Urinary bladder (tissue), 4 donors: ENCODE results near the gene AFAP1. TPM values are rescaled to one million over a fixed set of nuclear protein-coding genes. Genes with fewer than 3 reads are reported as not detected.

ENCODE experiments used
- DNase-seq: peaks from one replicate; pipeline ENCODE4 v3.0.0-alpha.2; 2015; ENCODE audit errors: extremely low spot score
- H3K27ac ChIP-seq: one replicate; pipeline ENCODE4 v1.5.1; 2013; ENCODE audit warnings: low read depth, mild to moderate bottlenecking, moderate library complexity
- H3K36me3 ChIP-seq: one replicate; pipeline ENCODE4 v1.6.1; 2013; ENCODE audit warnings: mild to moderate bottlenecking, moderate library complexity; ENCODE audit not compliant: insufficient read depth
- H3K4me1 ChIP-seq: one replicate; pipeline ENCODE4 v1.6.1; 2013; ENCODE audit warnings: mild to moderate bottlenecking, moderate library complexity; ENCODE audit not compliant: insufficient read depth
- H3K4me3 ChIP-seq: one replicate; pipeline ENCODE4 v1.5.1; 2013; ENCODE audit warnings: low read depth, low read length
- WGBS: extraction: QIAGEN DNeasy Blood & Tissue Kit; methylation state at CpG from one replicate; pipeline ENCODE4 v1.1.7; 2013; 5-methylcytosine and 5-hydroxymethylcytosine counted together
- polyA plus RNA-seq: library from polyadenylated mRNA; stranded (reverse); fragments of 200-250 nt; gene quantifications from one replicate; pipeline ENCODE4 v1.2.3, GENCODE V29; 2013
- total RNA-seq: library from RNA; depleted of rRNA; stranded (reverse); fragments of >200 nt; gene quantifications from one replicate; pipeline ENCODE4 v1.2.3, GENCODE V29; 2014
- donor health status: healthy with polysubstance abuse.
- donor health status: healthy.

AFAP1 gene
- total and polyA plus RNA-seq, 2 donors: 27.8 to 41.8 TPM

DNA sequence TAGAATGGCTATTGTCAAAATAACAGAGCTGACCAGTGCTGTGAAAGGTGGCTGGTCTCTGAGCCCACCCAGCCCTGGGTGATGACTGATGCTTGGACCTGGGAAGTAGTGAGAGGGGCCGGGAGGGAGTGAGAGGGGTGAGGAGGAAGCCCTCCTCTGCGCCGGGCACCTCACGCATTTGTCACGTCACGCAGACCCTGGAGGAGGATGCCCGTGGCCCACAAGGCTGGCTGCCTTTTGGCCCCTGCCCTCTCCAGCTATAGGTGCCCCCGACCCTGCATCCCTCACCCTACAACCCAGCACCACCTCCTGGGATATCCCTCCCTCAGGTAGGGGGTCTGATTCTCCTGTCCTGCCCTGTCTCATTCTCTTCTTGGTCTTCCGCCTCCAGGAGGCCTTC, 207.4 kb downstream of the AFAP1 start:
- Histone ChIP-seq H3K27ac (no peak overlapping the region), H3K36me3 (no peaks in the 10 kb centered on the region), H3K4me1 (no peaks in the 10 kb centered on the region), H3K4me3 (no peak overlapping the region)
- 93% methylated on average over 9 of the region's 9 CpGs for WGBS
- no peak for DNase-seq

DNA sequence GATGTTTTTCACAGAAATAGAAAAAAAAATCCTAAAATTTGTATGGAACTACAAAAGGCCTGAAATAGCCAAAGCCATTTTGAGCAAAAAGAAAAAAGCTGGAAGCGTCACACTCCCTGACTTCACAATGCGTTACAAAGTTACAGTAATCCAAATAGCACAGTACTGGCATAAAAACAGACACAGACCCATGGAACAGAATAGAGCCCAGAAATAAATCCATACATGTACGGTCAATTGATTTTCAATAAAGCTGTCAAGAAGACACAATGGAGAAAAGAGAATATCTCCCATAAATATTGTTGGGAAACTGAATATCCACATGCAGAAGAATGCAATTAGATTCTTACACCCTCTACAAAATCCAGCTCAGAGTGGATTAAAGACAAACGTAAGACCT, 208.2 kb downstream of the AFAP1 start:
- H3K27ac ChIP-seq: no peak overlapping the region
- DNase-seq: no peak
- 90% methylated on average over 4 of the region's 4 CpGs for WGBS
- no peak overlapping the region for H3K4me3 ChIP-seq
- H3K4me1 ChIP-seq: no peaks in the 10 kb centered on the region
- no peaks in the 10 kb centered on the region for H3K36me3 ChIP-seq

DNA sequence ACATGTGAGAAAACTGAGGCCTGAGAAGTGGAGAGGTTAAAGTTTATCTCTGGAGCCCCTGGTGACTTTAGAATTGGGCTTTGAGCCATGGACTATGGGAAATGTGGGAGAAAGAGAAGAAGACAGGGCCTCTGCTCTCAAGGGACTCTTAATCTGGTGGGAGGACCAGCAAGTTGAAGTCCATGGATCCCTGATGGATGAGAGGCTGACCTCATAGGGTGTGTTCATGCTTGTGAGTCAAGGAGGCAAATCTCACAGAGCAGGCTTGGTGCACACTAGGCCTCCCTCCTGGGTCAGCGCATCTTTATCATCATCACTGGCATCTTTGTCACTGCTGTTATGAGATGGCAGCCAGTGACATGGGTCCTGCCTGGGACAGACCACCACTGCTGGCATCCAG, 211.9 kb downstream of the AFAP1 start:
- Histone ChIP-seq H3K4me1 (no peaks in the 10 kb centered on the region), H3K36me3 (no peaks in the 10 kb centered on the region), H3K4me3 (no peak overlapping the region), H3K27ac (no peak overlapping the region)
- 100% methylated on average over 1 of the region's 1 CpG for WGBS
- DNase-seq: no peak

DNA sequence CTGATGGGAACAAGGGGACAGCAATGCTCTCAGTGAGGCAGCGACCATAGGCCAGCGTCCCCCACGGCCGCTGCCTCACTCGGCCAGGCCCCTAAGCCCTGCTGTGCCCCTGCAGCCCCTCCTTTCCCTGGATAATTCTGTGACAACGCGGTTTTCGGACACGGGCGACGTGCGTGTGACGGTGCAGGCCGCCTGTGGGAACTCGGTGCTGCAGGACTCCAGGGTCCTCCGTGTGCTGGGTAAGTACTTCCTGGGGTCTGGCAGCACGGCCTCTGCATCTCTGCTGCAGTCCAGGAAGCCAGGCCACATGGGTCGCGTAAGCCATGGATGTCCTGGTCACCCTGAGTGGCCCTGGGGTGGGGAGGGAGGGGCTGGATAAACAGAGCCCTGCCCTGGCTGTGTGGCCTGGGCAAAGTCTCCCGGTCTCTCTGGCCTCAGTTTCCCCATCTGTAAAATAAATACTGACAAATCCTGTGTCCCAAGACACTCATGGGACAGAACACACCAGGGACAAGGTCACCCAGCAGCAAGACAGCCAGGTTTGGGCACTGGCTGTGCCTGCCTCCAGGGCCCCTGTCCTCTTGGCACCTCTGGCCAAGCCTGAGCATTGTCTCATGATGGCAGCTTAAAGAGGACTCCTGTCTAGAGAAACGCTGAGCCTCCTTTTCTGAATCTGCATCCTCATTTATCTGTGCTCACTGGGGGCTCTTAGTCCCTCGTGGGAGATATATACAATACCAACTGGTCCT, 212.8 kb downstream of the AFAP1 start:
- WGBS: 84% methylated on average over 22 of the region's 22 CpGs
- DNase-seq: no peak
- Histone ChIP-seq H3K4me3 (no peak overlapping the region), H3K27ac (no peak overlapping the region), H3K4me1 (no peaks in the 10 kb centered on the region), H3K36me3 (no peaks in the 10 kb centered on the region)

DNA sequence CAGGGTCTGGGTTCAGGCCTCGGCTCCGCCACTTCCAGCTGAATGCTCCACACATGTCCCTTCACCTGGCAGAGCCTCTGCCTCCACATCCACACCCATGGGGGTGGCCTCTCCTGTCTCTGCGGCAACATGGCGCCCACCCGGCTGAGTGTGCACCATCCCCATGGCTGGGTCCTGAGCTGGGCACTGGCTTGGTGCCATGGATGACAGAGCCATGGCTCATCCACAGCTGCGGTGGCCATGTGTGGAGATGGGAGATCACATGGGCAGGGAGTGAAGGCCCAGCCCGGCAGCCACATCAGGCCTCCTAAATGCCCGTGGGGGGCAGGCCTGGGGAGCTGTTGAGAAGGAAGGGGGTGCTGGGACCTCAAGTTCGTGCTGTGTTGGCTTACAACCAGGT, 213.7 kb downstream of the AFAP1 start:
- Histone ChIP-seq H3K4me3 (no peak overlapping the region), H3K36me3 (no peaks in the 10 kb centered on the region), H3K4me1 (no peaks in the 10 kb centered on the region), H3K27ac (no peak overlapping the region)
- WGBS: 91% methylated on average over 9 of the region's 9 CpGs
- DNase-seq: no peak

DNA sequence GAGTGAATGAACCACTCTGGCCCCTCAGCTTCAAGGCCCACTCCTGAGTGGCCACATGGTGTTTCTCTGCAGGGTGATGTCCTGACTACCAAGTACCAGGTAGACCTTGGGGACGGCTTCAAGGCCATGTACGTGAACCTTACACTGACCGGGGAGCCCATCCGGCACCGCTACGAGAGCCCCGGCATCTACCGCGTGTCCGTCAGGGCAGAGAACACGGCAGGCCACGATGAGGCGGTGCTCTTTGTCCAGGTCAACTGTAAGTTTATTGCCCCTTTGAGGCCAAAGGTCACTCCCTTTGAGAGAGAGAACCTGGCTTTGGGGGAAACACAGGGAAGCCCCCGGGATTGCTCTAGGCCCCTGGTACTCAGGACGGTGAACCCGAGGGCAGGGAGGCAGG, 216.0 kb downstream of the AFAP1 start:
- no peaks in the 10 kb centered on the region for H3K4me1 ChIP-seq
- no peak for DNase-seq

DNA sequence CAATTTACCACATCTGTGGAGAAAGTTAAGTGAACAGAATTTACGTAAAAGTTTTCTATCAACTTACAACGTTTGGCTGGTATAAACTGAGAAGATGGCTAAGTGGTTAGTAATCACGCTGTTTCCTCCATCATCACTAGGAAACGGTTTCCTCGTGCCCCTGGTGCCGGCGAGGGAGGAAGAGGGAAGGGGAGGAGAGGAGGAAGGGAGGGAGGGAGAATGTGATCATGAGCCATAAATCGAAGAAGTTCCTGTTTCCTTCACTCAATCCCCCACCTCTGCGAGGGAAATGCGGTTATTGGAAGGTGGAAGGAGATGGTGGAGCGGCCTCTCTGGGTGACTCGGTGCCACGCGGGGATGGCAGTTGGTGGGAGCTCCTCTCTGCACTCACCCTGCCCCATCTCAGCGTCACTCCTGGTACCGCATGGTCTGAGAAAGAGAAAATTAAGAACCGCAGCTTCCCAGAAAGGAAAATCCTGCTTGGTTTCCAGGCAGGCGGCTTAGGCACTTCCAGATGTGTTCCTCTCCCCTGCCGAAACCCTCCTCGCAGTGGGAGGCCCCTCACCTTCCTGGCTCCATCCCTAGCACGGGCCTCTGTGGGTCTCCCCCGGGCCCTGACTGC, 216.8 kb downstream of the AFAP1 start:
- no peaks in the 10 kb centered on the region for H3K36me3 ChIP-seq
- H3K4me1 ChIP-seq: no peaks in the 10 kb centered on the region
- 76% methylated on average over 22 of the region's 22 CpGs for WGBS
- no peak overlapping the region for H3K27ac ChIP-seq
- no peak overlapping the region for H3K4me3 ChIP-seq
- no peak for DNase-seq

More for the DNA sequence above, 216.0 kb downstream of the AFAP1 start:
- 98% methylated on average over 16 of the region's 16 CpGs for WGBS
- H3K4me3 ChIP-seq: no peak overlapping the region
- H3K36me3 ChIP-seq: no peaks in the 10 kb centered on the region
- no peak overlapping the region for H3K27ac ChIP-seq

DNA sequence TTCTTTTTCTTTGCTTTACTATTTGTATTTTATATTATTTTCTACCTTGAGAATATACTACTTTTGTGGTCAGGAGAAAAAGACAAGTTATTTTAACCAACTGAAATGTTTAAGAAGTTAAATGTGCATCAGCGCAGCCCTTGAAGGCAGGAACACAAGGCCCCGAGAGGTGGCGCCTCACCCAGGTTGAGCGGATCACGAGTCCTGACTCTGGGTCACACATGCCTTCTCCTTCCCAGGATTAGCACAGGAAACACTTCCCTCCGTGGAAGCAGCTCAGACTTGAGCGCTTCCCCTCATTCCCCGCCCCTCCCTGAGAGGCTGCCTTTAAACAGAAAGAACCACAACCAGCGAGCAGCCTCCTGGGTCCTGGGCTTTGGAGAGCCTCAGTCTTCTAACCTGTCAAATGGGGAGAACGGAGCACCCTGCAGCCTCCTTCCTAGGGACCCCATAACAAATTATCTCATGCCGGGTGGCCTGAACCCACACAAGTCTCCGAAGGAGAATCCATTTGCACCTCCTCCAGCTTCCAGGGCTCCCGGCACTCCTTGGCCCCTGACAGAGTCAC, 217.6 kb downstream of the AFAP1 start:
- Histone ChIP-seq H3K36me3 (no peaks in the 10 kb centered on the region), H3K27ac (no peak overlapping the region), H3K4me3 (no peak overlapping the region), H3K4me1 (no peaks in the 10 kb centered on the region)
- WGBS: 82% methylated on average over 13 of the region's 13 CpGs
- no peak for DNase-seq

DNA sequence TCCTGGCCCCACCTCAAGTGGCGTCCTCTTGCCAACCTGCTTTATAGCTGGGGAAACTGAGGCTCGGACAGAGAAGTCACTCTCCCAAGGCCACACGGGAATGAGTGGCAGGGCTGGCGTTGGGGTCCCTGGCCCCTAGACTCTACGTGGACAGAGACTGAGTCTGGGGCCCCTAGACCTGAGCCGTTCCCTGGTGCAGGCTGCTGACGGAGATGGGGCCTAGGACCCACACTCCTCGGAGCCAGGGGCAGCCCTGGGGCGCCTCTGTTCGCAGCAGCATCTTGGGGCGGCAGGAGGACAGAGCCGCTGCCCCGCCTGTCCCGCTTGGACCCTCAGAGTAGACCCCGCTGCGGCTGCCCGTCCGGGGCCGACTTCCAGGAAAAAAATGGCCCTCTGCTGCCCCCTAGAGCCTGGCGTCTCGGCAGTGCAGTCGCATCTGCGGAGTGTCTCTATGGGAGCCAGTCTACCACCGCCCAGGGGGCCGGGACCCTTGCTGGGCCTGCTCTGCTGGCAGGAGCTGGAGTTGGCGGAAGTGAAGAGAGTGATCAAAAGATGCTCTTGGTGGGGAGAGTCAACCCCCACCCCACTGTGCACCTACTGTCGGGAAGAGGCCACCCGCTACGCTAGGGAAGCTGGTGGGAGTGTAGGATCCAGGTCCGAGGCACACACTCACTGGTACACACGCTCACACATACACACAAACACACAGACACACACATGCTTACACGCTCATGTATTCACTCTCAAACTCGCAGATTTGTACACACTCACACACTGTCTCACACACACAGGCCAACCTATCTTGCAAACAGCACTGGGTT, 220.1 kb downstream of the AFAP1 start:
- Histone ChIP-seq H3K4me3 (no peak overlapping the region), H3K27ac (no peak overlapping the region), H3K36me3 (no peaks in the 10 kb centered on the region), H3K4me1 (no peaks in the 10 kb centered on the region)
- 26% methylated on average over 33 of the region's 33 CpGs for WGBS
- DNase-seq: no peak

DNA sequence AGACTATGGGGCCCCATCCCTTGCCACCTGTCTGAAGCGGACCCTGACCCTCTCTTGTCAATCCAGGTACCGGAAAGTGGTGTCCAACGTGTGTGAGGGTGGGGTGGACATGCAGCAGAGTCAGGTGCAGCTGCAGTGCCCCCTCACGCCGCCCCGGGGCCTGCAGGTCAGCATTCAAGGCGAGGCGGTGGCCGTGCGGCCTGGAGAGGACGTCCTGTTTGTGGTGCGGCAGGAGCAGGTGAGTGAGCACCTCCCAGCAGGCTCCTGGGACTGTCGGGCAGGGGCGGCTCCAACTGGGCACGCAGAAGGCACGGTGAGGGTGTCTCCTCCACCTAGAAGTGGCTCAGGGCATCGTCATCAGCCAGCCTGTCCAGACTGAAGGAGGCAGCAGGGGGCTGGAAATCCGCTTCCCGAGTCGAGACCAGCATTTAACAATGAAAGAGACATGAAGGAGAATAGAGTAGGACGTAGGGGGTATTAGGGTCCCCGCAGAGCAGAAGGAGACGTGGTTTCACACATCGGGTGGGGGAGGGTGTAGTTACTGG, 221.6 kb downstream of the AFAP1 start:
- no peak for DNase-seq
- no peaks in the 10 kb centered on the region for H3K36me3 ChIP-seq
- H3K27ac ChIP-seq: no peak overlapping the region
- no peak overlapping the region for H3K4me3 ChIP-seq
- WGBS: 85% methylated on average over 24 of the region's 24 CpGs
- no peaks in the 10 kb centered on the region for H3K4me1 ChIP-seq

DNA sequence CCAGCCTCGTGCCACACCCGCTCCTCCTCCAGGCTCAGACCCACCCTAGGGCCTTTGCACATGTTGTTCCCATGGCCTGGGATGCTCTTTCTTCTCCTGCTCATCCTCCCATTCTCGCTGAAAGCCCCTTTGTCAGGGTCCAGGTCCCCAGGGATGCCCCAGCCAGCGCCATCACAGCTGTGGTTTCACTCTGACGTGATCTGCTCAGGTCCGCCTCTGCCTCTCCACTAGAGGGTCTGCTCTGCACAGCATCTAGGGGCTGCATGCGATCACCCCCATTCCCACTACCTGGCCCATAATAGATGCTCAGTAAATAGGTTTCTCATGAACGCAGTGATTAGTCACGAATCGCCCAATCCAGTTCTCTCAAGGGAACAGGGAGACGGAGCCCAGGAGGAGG, 222.5 kb downstream of the AFAP1 start:
- Histone ChIP-seq H3K4me1 (no peaks in the 10 kb centered on the region), H3K27ac (no peak overlapping the region), H3K4me3 (no peak overlapping the region), H3K36me3 (no peaks in the 10 kb centered on the region)
- WGBS: 95% methylated on average over 11 of the region's 11 CpGs
- DNase-seq: no peak

DNA sequence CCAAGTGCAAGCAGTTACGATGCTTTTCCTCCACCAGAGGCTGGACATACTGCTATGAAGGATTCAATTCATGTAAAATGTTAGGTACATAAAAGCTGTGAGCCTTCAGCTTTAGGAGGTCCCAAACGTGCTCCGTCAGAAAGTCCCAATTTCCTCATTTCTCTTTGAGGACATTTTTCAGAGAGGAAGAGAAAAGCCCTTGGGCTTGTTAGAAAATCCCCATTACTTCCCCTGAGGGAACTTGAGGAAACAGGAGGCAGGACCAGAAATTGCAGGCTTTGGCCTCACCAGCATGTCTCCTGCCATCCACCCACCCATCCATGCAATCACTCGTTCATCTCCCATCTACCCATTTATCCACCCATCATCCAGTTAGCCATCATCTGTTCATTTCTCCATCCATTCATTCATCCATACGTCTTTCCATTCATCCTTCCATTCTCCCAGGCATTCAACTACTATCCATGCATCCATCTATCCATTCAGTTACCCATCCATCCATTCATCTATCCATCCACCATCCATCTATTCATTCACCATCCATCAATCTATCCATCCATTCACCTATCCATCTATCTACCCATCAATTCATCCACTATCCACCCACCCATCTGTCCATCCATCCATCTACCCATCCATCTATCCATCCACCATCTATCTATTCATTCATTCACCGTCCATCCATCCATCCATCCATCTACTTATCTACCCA, 223.5 kb downstream of the AFAP1 start:
- DNase-seq: no peak
- H3K4me1 ChIP-seq: no peaks in the 10 kb centered on the region
- no peaks in the 10 kb centered on the region for H3K36me3 ChIP-seq
- no peak overlapping the region for H3K27ac ChIP-seq
- 79% methylated on average over 6 of the region's 6 CpGs for WGBS
- no peak overlapping the region for H3K4me3 ChIP-seq
